K562 (cell line): ENCODE measurements around the gene IFT122. TPM values are rescaled to one million over a fixed set of nuclear protein-coding genes. Genes with fewer than 3 reads are reported as not detected.
A peak's percentile ranks its signal among the peaks of the same experiment; 100 is the strongest.

Experiments
- ATF7 ChIP-seq: fragments of 450-650 bp; IDR thresholded peaks from 2 replicates; pipeline ENCODE4 v1.7.1; 2014; ENCODE audit warnings: mild to moderate bottlenecking, moderate library complexity
- CREB1 ChIP-seq, 2 experiments: sonication (generic) in 1 of 2; formaldehyde crosslinking in 1 of 2; IDR thresholded peaks; 2 replicates each; pipeline versions ENCODE4 v1.6.1 to v1.8.0; 2012 to 2022; ENCODE audit warnings: inconsistent platforms in 1 of 2, mild to moderate bottlenecking in 1 of 2, missing genetic modification reagents in 1 of 2, moderate library complexity in 1 of 2
- CREM ChIP-seq: IDR thresholded peaks from 2 replicates; pipeline ENCODE4 v1.6.1; 2014; ENCODE audit warnings: antibody characterized with exemption, low read depth
- ETV1 ChIP-seq: fragments of 450-650 bp; conservative IDR thresholded peaks from 2 replicates; pipeline ENCODE4 v1.6.1; 2016; ENCODE audit warnings: missing genetic modification characterization, control low read depth, low read depth, missing compliant biosample characterization
- EZH2 ChIP-seq: IDR thresholded peaks from 2 replicates; pipeline ENCODE4 v1.6.1; 2012; ENCODE audit warnings: low read depth, mild to moderate bottlenecking, inconsistent platforms, low read length, borderline replicate concordance
- GTF2E2 ChIP-seq: fragments of 200-800 bp; sonication (Bioruptor generic); IDR thresholded peaks from 2 replicates; pipeline ENCODE4 v1.6.1; 2016; ENCODE audit warnings: missing genetic modification characterization, missing compliant biosample characterization
- HDAC3 ChIP-seq: fragments of 450-650 bp; IDR thresholded peaks from 2 replicates; pipeline ENCODE4 v1.6.1; 2018; ENCODE audit warnings: borderline replicate concordance, mild to moderate bottlenecking, moderate library complexity; ENCODE audit not compliant: partially characterized antibody
- KAT8 ChIP-seq: fragments of 450-650 bp; IDR thresholded peaks from 2 replicates; pipeline ENCODE4 v1.6.1; 2016; ENCODE audit warnings: low read depth, mild to moderate bottlenecking
- MIER1 ChIP-seq: fragments of 450-650 bp; IDR thresholded peaks from 2 replicates; pipeline ENCODE4 v1.6.1; 2016; ENCODE audit warnings: antibody characterized with exemption, mild to moderate bottlenecking, low read depth
- NR2F6 ChIP-seq: fragments of 450-650 bp; formaldehyde crosslinking; IDR thresholded peaks from 2 replicates; pipeline ENCODE4 v1.4.0; 2020; ENCODE audit warnings: mild to moderate bottlenecking
- NR3C1 ChIP-seq: sonication (generic); formaldehyde crosslinking; IDR thresholded peaks from 2 replicates; pipeline ENCODE4 v1.8.1; 2022; ENCODE audit warnings: missing genetic modification reagents
- POLR2G ChIP-seq: fragments of 200-400 bp; formaldehyde crosslinking; IDR thresholded peaks from 2 replicates; pipeline ENCODE4 v1.6.1; 2017; ENCODE audit warnings: low read depth, mild to moderate bottlenecking, antibody characterized with exemption, low read length, moderate library complexity
- POLR2H ChIP-seq: IDR thresholded peaks from 2 replicates; pipeline ENCODE4 v1.6.1; 2016; ENCODE audit warnings: missing genetic modification characterization, low read depth, mild to moderate bottlenecking, control low read depth, missing compliant biosample characterization, moderate library complexity
- POLR3A ChIP-seq: IDR thresholded peaks from 2 replicates; pipeline ENCODE4 v1.6.1; 2011; ENCODE audit warnings: borderline replicate concordance, mild to moderate bottlenecking, moderate library complexity; ENCODE audit not compliant: insufficient read length, insufficient read depth; ENCODE audit errors: extremely low read depth
- RBM17 ChIP-seq: fragments of 200-400 bp; formaldehyde crosslinking; IDR thresholded peaks from 2 replicates; pipeline ENCODE4 v1.6.1; 2017; ENCODE audit warnings: low read depth, mild to moderate bottlenecking, low read length, borderline replicate concordance
- RBM39 ChIP-seq: fragments of 200-400 bp; formaldehyde crosslinking; optimal IDR thresholded peaks from 2 replicates; pipeline ENCODE3; 2018; ENCODE audit warnings: low read depth, low read length
- SMAD4 ChIP-seq: fragments of 250-450 bp; sonication (Bioruptor Pico); conservative IDR thresholded peaks from 2 replicates; pipeline ENCODE4 v1.8.0; 2021; ENCODE audit warnings: inconsistent platforms, mild to moderate bottlenecking, moderate library complexity
- TFAM ChIP-seq: fragments of 250-450 bp; sonication (Bioruptor Pico); conservative IDR thresholded peaks from 2 replicates; pipeline ENCODE4 v1.5.0; 2021; ENCODE audit warnings: mild to moderate bottlenecking, moderate library complexity
- ZC3H11A ChIP-seq: IDR thresholded peaks from 2 replicates; pipeline ENCODE4 v1.6.1; 2012; ENCODE audit warnings: low read depth, low read length, improper control_type of control experiment
- ZKSCAN8 ChIP-seq: fragments of 200-800 bp; sonication (Bioruptor generic); IDR thresholded peaks from 2 replicates; pipeline ENCODE4 v1.6.1; 2016; ENCODE audit warnings: missing genetic modification characterization, missing compliant biosample characterization
- ZNF507 ChIP-seq: conservative IDR thresholded peaks from 2 replicates; pipeline ENCODE4 v1.6.1; 2017; ENCODE audit warnings: missing genetic modification characterization, missing compliant biosample characterization
- polyA plus RNA-seq, 8 experiments: library from polyadenylated mRNA; depleted of rRNA in 4 of 8; stranded (reverse) in 5 of 8; unstranded in 3 of 8; fragments of >200 nt; fragmentation: Nextera tagmentation in 2 of 8; fragmentation: Illumina TruSeq in 1 of 8; extraction: Ambion mirVana in 2 of 8; extraction: Trizol in 1 of 8; gene quantifications; 2 replicates each; pipeline versions ENCODE4 v1.2.1 to v1.2.3, GENCODE V29; 2011 to 2014; ENCODE audit warnings: inconsistent platforms in 1 of 8, missing spikeins in 1 of 8
- total RNA-seq, 7 experiments: library from RNA; depleted of rRNA in 6 of 7; stranded (reverse); fragments of >200 nt in 6 of 7; fragmentation: Illumina TruSeq in 2 of 7; extraction: Trizol in 2 of 7; gene quantifications; 2 replicates each; pipeline versions ENCODE4 v1.2.1 to v1.2.3, GENCODE V29; 2011 to 2021; ENCODE audit warnings: low replicate concordance in 1 of 7
- TF ChIP-seq, protein P1 (sequence below): fragments of 450-650 bp; IDR thresholded peaks from 2 replicates; pipeline ENCODE4 v1.6.1; 2016; ENCODE audit warnings: low read depth

IFT122 gene
- total and polyA plus RNA-seq, 9 of the 15 experiments (the other 6 are each of a cell fraction or from before 2014, with no cell fraction given), result 2.4 to 11.5 (median 7.7) TPM

DNA sequence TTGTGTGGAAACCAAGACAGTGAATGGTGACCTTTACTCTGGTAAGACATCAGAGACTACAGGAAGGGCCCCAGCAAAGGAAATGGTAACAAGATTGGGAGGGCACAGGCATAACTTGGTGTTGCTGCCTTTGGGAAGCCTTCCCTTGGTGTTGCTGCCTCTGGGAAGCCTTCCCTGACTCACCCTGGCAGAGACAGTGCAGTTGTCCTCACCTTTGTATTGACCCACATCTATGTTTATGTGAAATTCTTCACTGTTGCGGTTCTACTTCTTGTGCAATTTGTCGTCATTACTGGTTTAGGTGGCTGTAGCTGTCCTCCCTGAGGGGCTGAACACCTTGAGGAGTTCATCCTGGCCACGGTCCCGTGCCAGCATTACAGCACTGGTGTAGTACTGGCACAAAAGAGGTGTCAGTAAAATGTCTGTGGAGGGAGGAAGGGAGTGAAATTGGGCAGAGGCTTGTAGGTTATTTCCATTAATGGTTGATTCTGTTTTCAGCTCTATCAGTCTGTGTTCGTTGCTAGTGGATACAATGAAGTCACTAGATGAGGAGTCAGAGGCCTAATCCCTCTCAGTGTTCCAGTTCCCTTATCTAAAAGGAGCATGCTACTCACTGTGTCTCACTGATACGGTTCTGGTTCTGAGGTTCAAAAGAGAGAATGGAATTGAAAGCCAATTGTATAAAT, 21.6 kb downstream of the IFT122 start (continued):
- TF ChIP-seq, protein P1, sequence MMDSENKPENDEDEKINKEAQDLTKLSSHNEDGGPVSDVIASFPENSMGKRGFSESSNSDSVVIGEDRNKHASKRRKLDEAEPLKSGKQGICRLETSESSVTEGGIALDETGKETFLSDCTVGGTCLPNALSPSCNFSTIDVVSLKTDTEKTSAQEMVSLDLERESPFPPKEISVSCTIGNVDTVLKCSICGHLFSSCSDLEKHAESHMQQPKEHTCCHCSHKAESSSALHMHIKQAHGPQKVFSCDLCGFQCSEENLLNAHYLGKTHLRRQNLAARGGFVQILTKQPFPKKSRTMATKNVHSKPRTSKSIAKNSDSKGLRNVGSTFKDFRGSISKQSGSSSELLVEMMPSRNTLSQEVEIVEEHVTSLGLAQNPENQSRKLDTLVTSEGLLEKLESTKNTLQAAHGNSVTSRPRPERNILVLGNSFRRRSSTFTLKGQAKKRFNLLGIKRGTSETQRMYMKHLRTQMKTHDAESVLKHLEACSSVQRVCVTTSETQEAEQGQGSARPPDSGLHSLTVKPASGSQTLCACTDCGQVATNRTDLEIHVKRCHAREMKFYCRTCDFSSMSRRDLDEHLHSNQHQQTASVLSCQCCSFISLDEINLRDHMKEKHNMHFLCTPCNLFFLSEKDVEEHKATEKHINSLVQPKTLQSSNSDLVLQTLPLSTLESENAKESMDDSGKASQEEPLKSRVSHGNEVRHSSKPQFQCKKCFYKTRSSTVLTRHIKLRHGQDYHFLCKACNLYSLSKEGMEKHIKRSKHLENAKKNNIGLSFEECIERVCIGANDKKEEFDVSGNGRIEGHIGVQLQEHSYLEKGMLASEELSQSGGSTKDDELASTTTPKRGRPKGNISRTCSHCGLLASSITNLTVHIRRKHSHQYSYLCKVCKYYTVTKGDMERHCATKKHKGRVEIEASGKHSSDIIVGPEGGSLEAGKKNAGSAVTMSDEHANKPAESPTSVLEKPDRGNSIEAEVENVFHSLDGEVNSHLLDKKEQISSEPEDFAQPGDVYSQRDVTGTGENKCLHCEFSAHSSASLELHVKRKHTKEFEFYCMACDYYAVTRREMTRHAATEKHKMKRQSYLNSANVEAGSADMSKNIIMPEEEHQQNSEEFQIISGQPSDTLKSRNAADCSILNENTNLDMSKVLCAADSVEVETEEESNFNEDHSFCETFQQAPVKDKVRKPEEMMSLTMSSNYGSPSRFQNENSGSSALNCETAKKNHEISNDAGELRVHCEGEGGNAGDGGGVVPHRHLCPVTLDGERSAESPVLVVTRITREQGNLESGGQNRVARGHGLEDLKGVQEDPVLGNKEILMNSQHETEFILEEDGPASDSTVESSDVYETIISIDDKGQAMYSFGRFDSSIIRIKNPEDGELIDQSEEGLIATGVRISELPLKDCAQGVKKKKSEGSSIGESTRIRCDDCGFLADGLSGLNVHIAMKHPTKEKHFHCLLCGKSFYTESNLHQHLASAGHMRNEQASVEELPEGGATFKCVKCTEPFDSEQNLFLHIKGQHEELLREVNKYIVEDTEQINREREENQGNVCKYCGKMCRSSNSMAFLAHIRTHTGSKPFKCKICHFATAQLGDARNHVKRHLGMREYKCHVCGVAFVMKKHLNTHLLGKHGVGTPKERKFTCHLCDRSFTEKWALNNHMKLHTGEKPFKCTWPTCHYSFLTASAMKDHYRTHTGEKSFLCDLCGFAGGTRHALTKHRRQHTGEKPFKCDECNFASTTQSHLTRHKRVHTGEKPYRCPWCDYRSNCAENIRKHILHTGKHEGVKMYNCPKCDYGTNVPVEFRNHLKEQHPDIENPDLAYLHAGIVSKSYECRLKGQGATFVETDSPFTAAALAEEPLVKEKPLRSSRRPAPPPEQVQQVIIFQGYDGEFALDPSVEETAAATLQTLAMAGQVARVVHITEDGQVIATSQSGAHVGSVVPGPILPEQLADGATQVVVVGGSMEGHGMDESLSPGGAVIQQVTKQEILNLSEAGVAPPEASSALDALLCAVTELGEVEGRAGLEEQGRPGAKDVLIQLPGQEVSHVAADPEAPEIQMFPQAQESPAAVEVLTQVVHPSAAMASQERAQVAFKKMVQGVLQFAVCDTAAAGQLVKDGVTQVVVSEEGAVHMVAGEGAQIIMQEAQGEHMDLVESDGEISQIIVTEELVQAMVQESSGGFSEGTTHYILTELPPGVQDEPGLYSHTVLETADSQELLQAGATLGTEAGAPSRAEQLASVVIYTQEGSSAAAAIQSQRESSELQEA, result no peak
- TF ChIP-seq ZC3H11A, result no peak
- TF ChIP-seq HDAC3, result peak; percentile 82
- TF ChIP-seq ATF7, result peak; percentile 88
- TF ChIP-seq ZKSCAN8 (CRISPR knock-in tag), result no peak
- peak; percentile 70 for TF ChIP-seq CREM
- TF ChIP-seq RBM39, result no peak
- no peak for TF ChIP-seq POLR2H (tag)
- TF ChIP-seq CREB1 (IDR thresholded peaks at IDR 0.05), result no peak
- TF ChIP-seq CREB1 (CRISPR knock-in tag; IDR thresholded peaks at IDR 0.05), result peak; percentile 45; the same call in 1 of the 2 replicates
- no peak for TF ChIP-seq POLR3A
- TF ChIP-seq TFAM, result no peak
- TF ChIP-seq GTF2E2, result no peak
- peak; percentile 32; the same call in 1 of the 2 replicates for TF ChIP-seq SMAD4 (CRISPR knock-in tag)
- no peak for TF ChIP-seq RBM17
- TF ChIP-seq NR3C1 (CRISPR knock-in tag), result no peak
- TF ChIP-seq NR2F6 (CRISPR knock-in tag), result no peak
- no peak for TF ChIP-seq POLR2G
- TF ChIP-seq EZH2, result no peak
- no peak for TF ChIP-seq MIER1
- no peak for TF ChIP-seq ETV1 (tag)
- no peak for TF ChIP-seq ZNF507 (tag)
- TF ChIP-seq KAT8, result no peak
